ENCODE data around the gene DHX9.

The DHX9 gene

DNA sequence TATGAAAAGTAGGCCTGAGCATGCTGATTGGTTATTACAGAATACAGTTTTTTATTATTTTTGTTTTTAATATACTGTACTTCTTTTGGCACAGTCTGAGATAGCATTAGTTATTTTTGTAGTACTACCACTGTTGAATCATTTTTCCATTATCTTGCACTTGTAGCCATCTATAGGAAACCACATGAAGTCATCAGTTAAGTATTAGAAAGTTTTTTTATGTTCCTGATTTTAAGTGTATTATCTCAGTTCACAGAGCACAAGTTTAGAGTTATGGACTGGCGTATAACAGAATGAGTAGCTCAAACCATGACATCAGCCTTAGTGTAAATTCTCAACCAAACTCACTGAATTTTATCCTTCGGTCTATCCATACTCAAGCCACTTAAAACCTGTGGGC is 22.8 kb downstream of the DHX9 start:
- no peak for TF ChIP-seq SIN3A (IDR thresholded peaks at IDR 0.05; ENCODE audit: borderline replicate concordance, insufficient read depth, low read length)
- TF ChIP-seq, protein P1, sequence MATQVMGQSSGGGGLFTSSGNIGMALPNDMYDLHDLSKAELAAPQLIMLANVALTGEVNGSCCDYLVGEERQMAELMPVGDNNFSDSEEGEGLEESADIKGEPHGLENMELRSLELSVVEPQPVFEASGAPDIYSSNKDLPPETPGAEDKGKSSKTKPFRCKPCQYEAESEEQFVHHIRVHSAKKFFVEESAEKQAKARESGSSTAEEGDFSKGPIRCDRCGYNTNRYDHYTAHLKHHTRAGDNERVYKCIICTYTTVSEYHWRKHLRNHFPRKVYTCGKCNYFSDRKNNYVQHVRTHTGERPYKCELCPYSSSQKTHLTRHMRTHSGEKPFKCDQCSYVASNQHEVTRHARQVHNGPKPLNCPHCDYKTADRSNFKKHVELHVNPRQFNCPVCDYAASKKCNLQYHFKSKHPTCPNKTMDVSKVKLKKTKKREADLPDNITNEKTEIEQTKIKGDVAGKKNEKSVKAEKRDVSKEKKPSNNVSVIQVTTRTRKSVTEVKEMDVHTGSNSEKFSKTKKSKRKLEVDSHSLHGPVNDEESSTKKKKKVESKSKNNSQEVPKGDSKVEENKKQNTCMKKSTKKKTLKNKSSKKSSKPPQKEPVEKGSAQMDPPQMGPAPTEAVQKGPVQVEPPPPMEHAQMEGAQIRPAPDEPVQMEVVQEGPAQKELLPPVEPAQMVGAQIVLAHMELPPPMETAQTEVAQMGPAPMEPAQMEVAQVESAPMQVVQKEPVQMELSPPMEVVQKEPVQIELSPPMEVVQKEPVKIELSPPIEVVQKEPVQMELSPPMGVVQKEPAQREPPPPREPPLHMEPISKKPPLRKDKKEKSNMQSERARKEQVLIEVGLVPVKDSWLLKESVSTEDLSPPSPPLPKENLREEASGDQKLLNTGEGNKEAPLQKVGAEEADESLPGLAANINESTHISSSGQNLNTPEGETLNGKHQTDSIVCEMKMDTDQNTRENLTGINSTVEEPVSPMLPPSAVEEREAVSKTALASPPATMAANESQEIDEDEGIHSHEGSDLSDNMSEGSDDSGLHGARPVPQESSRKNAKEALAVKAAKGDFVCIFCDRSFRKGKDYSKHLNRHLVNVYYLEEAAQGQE (IDR thresholded peaks at IDR 0.05; ENCODE audit: insufficient read depth in 1 of 2, low read depth in 2 of 2, low read length in 2 of 2) = no peak
- TF ChIP-seq FOXP2 (optimal IDR thresholded peaks at IDR 0.05; ENCODE audit: borderline replicate concordance, extremely low read depth, extremely low read length, insufficient read depth) = no peak
- no peak for TF ChIP-seq TAF1 (IDR thresholded peaks at IDR 0.05; ENCODE audit: borderline replicate concordance, insufficient read depth, low read length)
- TF ChIP-seq POLR2AphosphoS5 (IDR thresholded peaks at IDR 0.05; ENCODE audit: low read depth, low read length) = no peak

DNA sequence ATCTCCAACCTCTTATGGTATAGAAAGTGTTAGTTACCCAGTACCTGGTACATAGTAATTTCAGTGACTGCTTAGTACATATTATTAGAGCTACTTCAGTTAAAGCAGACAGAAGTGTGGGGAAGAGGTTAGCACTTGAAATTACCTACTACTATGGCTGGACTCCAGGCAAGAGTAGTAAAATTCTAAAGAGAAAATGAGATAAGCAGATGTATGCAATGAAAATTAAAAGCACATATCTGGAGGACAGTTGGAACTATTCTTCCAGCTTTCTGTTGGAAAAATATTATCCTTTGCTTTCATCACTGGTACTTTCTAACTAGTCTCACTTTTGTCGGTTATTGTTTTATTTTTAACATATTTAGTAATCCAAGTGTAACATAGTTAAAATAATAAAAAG is 23.7 kb downstream of the DHX9 start:
- TF ChIP-seq FOXP2 (optimal IDR thresholded peaks at IDR 0.05; ENCODE audit: borderline replicate concordance, extremely low read depth, extremely low read length, insufficient read depth) = no peak
- no peak for TF ChIP-seq SIN3A (IDR thresholded peaks at IDR 0.05; ENCODE audit: borderline replicate concordance, insufficient read depth, low read length)
- TF ChIP-seq, protein P1 (IDR thresholded peaks at IDR 0.05; ENCODE audit: insufficient read depth in 1 of 2, low read depth in 2 of 2, low read length in 2 of 2) = no peak
- TF ChIP-seq POLR2AphosphoS5 (IDR thresholded peaks at IDR 0.05; ENCODE audit: low read depth, low read length) = no peak
- TF ChIP-seq TAF1 (IDR thresholded peaks at IDR 0.05; ENCODE audit: borderline replicate concordance, insufficient read depth, low read length) = no peak

DNA sequence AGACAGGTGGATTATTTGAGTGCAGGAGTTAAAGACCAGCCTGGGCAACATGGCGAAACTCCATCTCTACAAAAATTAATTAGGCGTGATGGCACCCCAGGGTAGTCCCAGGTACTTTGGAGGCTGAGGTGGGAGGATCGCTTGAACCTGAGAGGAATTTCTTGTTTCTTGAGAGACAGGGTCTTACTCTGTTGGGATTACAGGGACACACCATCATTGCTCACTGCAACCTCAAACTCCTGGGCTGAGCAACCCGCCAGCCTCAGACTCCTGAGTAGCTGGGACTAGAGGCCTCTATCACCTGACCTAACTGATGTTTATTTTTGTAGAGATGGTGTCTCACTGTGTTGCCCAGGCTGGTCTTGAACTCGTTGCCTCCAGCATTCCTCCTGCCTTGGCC is 24.8 kb downstream of the DHX9 start:
- TF ChIP-seq FOXP2 (optimal IDR thresholded peaks at IDR 0.05; ENCODE audit: borderline replicate concordance, extremely low read depth, extremely low read length, insufficient read depth) (no peak), SIN3A (IDR thresholded peaks at IDR 0.05; ENCODE audit: borderline replicate concordance, insufficient read depth, low read length) (no peak), POLR2AphosphoS5 (IDR thresholded peaks at IDR 0.05; ENCODE audit: low read depth, low read length) (no peak), TAF1 (IDR thresholded peaks at IDR 0.05; ENCODE audit: borderline replicate concordance, insufficient read depth, low read length) (no peak)
- TF ChIP-seq, protein P1 (IDR thresholded peaks at IDR 0.05; ENCODE audit: insufficient read depth in 1 of 2, low read depth in 2 of 2, low read length in 2 of 2) = no peak

DNA sequence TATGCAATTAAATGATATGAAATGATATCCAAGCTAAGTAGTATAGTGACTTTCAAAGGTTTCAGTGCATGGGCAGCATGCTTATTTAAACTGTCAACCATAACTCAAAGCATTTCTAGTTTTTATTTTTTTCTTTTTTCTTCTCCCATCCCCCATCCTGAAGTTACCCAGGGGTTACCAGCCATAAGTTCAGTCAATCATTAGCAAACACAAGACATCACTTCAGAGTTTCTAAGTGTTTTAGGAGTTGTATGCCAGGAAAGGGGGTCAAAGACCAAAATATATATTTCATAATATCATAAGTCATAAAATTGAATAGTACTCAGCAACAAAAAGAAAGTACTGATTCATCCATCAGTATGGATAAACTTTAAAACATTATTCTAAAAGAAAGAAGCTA is 28.7 kb downstream of the DHX9 start:
- TF ChIP-seq SIN3A (IDR thresholded peaks at IDR 0.05; ENCODE audit: borderline replicate concordance, insufficient read depth, low read length) (no peak), FOXP2 (optimal IDR thresholded peaks at IDR 0.05; ENCODE audit: borderline replicate concordance, extremely low read depth, extremely low read length, insufficient read depth) (no peak)
- TF ChIP-seq, protein P1 (IDR thresholded peaks at IDR 0.05; ENCODE audit: insufficient read depth in 1 of 2, low read depth in 2 of 2, low read length in 2 of 2) = no peak

DNA sequence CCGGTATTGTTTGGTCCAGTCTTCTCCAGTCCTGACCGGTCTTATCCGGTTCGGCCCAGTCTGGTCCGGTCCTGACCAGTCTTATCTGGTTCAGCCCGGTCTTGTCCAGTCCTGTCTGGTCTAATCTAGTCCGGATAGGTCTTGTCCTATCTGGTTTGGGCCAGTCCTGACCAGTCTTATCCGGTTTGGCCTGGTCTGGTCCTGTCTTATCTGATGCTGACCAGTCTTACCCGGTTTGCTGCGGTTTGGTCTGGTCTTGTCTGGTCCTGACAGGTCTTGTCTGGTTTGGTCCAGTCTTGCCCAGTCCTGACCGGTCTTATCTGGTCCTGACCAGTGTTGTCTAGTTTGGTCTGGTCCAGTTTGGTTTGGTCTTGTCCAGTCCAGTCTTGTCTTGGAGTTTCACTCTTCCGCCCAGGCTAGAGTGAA is 30.1 kb downstream of the DHX9 start:
- TF ChIP-seq FOXP2 (optimal IDR thresholded peaks at IDR 0.05; ENCODE audit: borderline replicate concordance, extremely low read depth, extremely low read length, insufficient read depth) (no peak), SIN3A (IDR thresholded peaks at IDR 0.05; ENCODE audit: borderline replicate concordance, insufficient read depth, low read length) (no peak), POLR2AphosphoS5 (IDR thresholded peaks at IDR 0.05; ENCODE audit: low read depth, low read length) (no peak), TAF1 (IDR thresholded peaks at IDR 0.05; ENCODE audit: borderline replicate concordance, insufficient read depth, low read length) (no peak)
- TF ChIP-seq, protein P1 (IDR thresholded peaks at IDR 0.05; ENCODE audit: insufficient read depth in 1 of 2, low read depth in 2 of 2, low read length in 2 of 2) = no peak
